Neural progenitor cell (in vitro differentiated cells): Measurements from ENCODE around the gene RNFT2.

Experiments
- EZH2 ChIP-seq: fragments of 200-600 bp; sonication (generic); IDR thresholded peaks from 2 replicates; pipeline ENCODE4 v1.6.1; 2017; ENCODE audit warnings: antibody characterized with exemption, mild to moderate bottlenecking, moderate library complexity
- EZH2phosphoT487 ChIP-seq: fragments of 200-600 bp; sonication (generic); IDR thresholded peaks from 2 replicates; pipeline ENCODE4 v1.6.1; 2017; ENCODE audit warnings: antibody characterized with exemption
- TF ChIP-seq, protein P1 (sequence below): fragments of 200-600 bp; sonication (generic); IDR thresholded peaks from 2 replicates; pipeline ENCODE4 v1.5.1; 2017; ENCODE audit warnings: antibody characterized with exemption, mild to moderate bottlenecking

DNA sequence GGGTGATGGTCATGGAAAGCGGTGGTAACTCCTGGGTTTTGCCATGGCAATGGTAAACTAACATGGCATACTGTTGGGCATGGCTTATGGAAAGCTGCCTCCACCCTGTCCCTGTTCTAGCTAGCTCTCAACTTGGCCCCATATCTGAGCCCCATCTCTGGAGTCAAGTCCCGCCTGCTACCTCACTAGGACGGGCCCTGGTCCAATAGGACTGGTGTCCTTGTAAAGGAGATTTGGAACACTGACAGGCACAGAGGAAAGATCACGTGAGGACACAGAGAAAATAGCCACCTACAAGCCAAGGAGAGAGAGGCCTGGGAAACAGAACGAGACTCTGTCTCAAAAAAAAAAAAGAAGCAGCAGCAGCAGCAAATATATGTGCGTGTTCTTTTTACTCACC, 59.8 kb downstream of the RNFT2 start:
- TF ChIP-seq, protein P1, sequence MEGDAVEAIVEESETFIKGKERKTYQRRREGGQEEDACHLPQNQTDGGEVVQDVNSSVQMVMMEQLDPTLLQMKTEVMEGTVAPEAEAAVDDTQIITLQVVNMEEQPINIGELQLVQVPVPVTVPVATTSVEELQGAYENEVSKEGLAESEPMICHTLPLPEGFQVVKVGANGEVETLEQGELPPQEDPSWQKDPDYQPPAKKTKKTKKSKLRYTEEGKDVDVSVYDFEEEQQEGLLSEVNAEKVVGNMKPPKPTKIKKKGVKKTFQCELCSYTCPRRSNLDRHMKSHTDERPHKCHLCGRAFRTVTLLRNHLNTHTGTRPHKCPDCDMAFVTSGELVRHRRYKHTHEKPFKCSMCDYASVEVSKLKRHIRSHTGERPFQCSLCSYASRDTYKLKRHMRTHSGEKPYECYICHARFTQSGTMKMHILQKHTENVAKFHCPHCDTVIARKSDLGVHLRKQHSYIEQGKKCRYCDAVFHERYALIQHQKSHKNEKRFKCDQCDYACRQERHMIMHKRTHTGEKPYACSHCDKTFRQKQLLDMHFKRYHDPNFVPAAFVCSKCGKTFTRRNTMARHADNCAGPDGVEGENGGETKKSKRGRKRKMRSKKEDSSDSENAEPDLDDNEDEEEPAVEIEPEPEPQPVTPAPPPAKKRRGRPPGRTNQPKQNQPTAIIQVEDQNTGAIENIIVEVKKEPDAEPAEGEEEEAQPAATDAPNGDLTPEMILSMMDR = no peak
- no peak for TF ChIP-seq EZH2phosphoT487
- no peak for TF ChIP-seq EZH2
